ENCODE data around the gene LTBP3.

Gene LTBP3

DNA sequence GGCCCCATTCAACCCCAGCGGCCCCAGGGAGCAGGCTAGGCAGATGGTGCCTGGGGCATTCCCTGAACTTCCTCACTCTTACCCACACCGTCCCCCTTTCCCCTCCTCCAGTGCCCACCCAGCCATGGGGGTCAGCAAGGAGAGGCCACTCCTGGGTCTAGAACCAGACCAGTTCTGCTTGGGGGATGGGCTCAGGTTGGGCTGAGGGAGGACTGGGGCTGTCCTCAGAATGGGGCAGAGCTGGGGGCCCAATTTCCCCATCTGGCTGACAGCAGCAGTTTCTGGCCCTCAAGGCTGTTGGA is 20.9 kb downstream of the LTBP3 start:
- TF ChIP-seq, protein P1, sequence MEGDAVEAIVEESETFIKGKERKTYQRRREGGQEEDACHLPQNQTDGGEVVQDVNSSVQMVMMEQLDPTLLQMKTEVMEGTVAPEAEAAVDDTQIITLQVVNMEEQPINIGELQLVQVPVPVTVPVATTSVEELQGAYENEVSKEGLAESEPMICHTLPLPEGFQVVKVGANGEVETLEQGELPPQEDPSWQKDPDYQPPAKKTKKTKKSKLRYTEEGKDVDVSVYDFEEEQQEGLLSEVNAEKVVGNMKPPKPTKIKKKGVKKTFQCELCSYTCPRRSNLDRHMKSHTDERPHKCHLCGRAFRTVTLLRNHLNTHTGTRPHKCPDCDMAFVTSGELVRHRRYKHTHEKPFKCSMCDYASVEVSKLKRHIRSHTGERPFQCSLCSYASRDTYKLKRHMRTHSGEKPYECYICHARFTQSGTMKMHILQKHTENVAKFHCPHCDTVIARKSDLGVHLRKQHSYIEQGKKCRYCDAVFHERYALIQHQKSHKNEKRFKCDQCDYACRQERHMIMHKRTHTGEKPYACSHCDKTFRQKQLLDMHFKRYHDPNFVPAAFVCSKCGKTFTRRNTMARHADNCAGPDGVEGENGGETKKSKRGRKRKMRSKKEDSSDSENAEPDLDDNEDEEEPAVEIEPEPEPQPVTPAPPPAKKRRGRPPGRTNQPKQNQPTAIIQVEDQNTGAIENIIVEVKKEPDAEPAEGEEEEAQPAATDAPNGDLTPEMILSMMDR (IDR thresholded peaks at IDR 0.05; ENCODE audit: control extremely low read depth, extremely low read depth, low read depth, missing control alignments), result no peak
- DNase-seq (ENCODE audit: extremely low spot score), result no peak
- ChIA-PET POLR2A (interaction anchor here (1.6 kb wide), 1 partner anchor 13 kb away, joined by 5 read pairs; the partner anchor contains the start of gene SCYL1), CTCF (interaction anchor here (1.0 to 2.6 kb wide), 3 partner anchors 27 to 51 kb away, joined by 3 to 5 read pairs (median 5); partner anchors contain the start of gene EHBP1L1)

DNA sequence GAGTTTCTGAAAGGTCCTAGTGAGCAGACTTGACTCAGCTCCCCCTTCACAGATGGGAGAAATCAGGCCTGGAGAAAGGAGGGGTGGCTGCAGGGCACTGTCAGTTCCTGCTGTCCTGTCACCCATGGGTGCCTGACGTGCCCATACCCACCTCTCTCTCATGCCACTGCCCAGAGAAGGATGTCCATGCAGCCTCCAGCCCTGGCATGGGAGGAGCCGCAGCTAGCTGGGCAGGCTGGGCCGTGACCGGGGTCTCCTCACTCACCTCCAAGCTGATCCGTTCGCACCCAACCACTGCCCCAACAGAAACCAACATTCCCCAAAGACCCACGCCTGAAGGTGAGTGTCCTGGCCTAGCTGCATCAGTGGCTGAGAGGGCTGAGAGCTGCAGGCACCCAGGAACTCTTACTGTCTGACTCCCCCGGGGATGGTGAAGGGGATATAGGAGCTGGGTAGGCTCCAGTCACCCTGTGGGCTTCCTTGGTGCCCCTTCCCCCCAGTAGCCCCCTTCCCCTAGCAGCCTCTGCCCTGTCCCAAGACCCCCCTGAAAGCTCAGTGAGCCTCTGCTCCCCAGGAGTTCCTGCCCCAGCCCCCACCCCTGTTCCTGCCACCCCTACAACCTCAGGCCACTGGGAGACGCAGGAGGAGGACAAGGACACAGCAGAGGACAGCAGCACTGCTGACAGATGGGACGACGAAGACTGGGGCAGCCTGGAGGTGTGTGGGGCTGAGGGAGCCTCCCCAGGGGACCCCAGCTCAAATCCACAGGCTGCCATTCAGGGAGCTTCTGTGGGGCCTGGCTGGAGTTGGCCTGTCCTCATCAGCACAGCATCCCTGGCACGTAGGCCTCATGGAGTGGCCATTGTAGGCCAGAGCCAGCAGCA is 21.5 kb downstream of the LTBP3 start:
- POLR2A ChIA-PET, result interaction anchor here (0.5 to 1.6 kb wide), 2 partner anchors 12 to 207 kb away, joined by 4 to 5 read pairs; partner anchors contain the start of gene SCYL1
- no peak for DNase-seq (ENCODE audit: extremely low spot score)
- TF ChIP-seq, protein P1 (IDR thresholded peaks at IDR 0.05; ENCODE audit: control extremely low read depth, extremely low read depth, low read depth, missing control alignments), result no peak
- CTCF ChIA-PET, result interaction anchor here (1.0 to 2.6 kb wide), 4 partner anchors 27 to 57 kb away, joined by 3 to 6 read pairs (median 5); partner anchors contain the start of gene EHBP1L1

DNA sequence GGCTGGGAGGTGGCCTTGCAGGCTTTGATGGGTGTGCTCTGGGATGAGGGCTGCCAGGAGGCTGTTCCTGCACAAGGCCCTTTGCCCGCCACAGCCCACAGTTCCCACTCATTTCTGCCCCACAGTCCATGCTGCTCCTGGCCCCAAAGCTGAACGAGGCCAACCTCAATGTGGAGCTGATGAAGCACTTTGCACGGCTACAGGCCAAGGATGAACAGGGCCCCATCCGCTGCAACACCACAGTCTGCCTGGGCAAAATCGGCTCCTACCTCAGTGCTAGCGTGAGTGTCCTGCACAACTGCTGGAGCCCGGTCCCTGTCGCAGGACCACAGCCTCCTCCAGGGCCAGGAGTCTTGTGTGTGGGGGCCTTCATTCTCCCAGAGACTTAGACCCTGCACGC is 23.1 kb downstream of the LTBP3 start:
- ChIA-PET CTCF (no interaction called here), POLR2A (no interaction called here)

DNA sequence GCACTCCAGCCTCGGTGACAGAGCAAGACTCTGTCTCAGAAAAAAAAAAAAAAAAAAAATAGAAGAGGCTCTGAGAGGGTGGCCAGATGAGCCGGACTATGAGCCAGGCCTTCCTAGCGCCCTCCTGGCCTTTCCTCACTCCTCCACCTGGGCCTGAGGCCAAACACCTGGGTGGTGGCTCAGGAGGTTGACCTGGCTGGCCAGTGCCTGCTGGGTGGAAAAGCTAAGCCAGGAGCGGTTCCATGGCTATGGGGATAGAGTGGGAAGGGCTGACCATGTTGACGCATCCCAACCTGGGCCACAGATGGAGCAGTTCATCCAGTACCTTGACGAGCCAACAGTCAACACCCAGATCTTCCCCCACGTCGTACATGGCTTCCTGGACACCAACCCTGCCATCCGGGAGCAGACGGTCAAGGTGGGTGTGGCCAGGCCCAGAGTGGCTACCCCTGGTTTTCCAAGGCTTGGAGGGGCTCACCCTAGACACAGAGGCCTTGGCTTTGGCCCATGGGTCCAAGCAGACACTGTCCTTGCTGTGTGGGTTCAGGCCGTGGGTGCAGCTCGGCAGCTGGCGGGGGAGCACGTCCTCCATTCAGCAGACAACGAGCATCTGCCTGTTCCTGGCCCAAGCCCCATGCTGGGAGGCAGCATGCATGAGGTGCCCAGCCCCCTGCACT is 25.6 kb downstream of the LTBP3 start:
- CTCF ChIA-PET, result interaction anchor here (1.7 kb wide), 1 partner anchor 9 kb away, joined by 5 read pairs; no protein-coding TSS in a partner anchor

More for the DNA sequence above, 23.1 kb downstream of the LTBP3 start:
- DNase-seq (ENCODE audit: extremely low spot score), result no peak
- TF ChIP-seq, protein P1 (IDR thresholded peaks at IDR 0.05; ENCODE audit: control extremely low read depth, extremely low read depth, low read depth, missing control alignments), result no peak

DNA sequence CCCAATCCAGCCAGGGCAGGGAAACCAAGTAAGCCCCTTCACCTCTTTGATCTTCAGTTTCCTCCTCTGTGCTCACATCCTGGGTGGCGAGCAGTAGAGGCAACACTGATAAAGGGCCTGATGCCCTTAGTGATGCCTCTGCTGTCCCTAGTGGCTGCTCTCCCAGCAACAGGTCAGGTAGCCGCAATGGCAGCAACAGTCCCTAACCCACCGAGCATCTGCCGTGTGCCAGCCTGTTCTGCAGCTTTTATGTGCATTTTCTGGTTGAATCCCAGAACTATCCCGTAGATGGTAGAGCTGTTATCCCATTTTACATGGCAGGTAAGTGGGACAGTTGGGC is 28.0 kb downstream of the LTBP3 start:
- TF ChIP-seq, protein P1 (IDR thresholded peaks at IDR 0.05; ENCODE audit: control extremely low read depth, extremely low read depth, low read depth, missing control alignments), result peak; percentile 28
- DNase-seq (ENCODE audit: extremely low spot score), result no peak
- CTCF ChIA-PET, result interaction anchor here (1.7 to 8.5 kb wide), 2 partner anchors 11 to 58 kb away, joined by 5 to 77 read pairs; no protein-coding TSS in a partner anchor
- POLR2A ChIA-PET, result interaction anchor here (1.0 kb wide), 1 partner anchor 20 kb away, joined by 7 read pairs; no protein-coding TSS in a partner anchor

More for the DNA sequence above, 25.6 kb downstream of the LTBP3 start:
- DNase-seq (ENCODE audit: extremely low spot score), result no peak
- POLR2A ChIA-PET, result interaction anchor here (0.6 to 0.7 kb wide), 2 partner anchors 8 to 12 kb away, joined by 6 to 7 read pairs; no protein-coding TSS in a partner anchor
- TF ChIP-seq, protein P1 (IDR thresholded peaks at IDR 0.05; ENCODE audit: control extremely low read depth, extremely low read depth, low read depth, missing control alignments), result no peak

DNA sequence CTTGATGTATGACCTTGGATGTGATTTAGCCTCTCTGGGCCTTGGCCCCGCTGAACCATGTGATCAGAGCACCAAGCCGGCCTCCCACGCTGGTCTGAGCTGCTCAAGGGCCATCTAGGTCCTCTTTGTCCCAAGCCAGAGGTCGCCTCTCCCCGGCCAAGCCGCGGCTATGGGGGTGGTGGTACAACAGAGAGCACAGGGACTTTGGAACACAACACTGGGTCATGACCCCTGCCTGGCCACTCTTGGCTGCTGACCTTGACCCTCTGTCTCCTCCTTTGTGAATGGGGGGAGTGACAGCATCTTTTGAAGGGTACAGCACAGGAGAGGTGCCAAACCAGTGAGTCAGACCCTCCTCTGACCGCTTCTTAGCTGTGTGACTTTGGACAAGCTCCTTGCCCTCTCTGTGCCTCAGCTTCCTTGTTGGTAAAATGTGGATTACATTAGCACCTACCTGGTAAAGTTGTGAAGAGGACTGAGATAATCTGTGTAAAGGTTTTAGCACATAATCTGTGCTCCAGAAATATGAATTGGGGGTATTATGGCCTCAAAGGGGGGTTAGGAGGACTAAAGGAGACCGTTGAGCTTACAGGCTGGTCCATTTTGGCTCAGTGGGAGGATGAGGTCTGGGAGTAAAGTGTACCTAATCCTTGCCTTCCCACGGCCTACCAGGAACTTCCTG is 28.5 kb downstream of the LTBP3 start:
- ChIA-PET CTCF (interaction anchor here (1.7 to 8.5 kb wide), 2 partner anchors 12 to 59 kb away, joined by 5 to 77 read pairs; no protein-coding TSS in a partner anchor), POLR2A (interaction anchor here (0.9 to 1.0 kb wide), 2 partner anchors 17 to 19 kb away, joined by 3 to 7 read pairs; no protein-coding TSS in a partner anchor)
- TF ChIP-seq, protein P1 (IDR thresholded peaks at IDR 0.05; ENCODE audit: control extremely low read depth, extremely low read depth, low read depth, missing control alignments), result no peak
- no peak for DNase-seq (ENCODE audit: extremely low spot score)
